ENCODE results near the gene KASH5. TPM values are rescaled to one million over a fixed set of nuclear protein-coding genes. Genes with fewer than 3 reads are reported as not detected.

The KASH5 gene, protein sequence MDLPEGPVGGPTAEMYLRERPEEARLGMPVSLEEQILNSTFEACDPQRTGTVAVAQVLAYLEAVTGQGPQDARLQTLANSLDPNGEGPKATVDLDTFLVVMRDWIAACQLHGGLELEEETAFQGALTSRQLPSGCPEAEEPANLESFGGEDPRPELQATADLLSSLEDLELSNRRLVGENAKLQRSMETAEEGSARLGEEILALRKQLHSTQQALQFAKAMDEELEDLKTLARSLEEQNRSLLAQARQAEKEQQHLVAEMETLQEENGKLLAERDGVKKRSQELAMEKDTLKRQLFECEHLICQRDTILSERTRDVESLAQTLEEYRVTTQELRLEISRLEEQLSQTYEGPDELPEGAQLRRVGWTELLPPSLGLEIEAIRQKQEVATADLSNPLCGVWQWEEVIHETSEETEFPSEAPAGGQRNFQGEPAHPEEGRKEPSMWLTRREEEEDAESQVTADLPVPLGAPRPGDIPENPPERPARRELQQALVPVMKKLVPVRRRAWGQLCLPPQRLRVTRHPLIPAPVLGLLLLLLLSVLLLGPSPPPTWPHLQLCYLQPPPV
- total RNA-seq (under 1 TPM; 0.23 to 0.69 TPM), polyA plus RNA-seq (not detected)

DNA sequence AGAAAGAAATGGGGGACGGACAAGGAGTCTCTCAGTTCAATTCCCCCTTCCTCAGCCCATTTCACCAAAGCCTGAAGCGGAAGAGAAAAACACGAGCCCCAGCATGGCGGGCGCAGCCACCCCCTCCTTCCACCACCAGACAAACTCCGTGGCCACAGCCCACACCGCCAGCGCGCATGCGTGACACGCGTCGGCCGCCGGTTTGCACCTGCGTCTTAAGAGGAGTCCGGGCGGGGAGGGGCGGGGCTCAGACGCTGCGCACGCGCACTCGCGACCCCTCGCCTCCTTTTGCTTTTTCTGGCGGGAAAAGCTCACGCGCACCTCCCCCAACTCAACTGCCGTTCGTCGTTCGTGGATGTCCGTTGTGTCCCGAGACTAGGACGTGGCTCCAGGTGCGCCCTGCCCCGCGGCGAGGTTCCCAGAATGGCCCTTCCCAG lies at the start of gene KASH5:
KASH5 (plus strand) TSS at position 314 of the 437 bp plus-strand sequence. CDS start 2,635 bp downstream, outside the sequence.
- Mint-ChIP-seq H3K27ac (peak within 1 kb of the TSS in 5 of 7 donors; percentile 25 to 83 (median 62)), H3K36me3 (peaks cover 0 to 1% of the 10 kb centered on the region in 2 donors), H3K4me1 (peaks cover 8 to 21% (median 11%) of the 10 kb centered on the region in 4 donors), H3K9me3 (peaks cover 0 to 1% (median 0%) of the 10 kb centered on the region in 8 donors), H3K27me3 (peaks cover 0 to 4% of the 10 kb centered on the region in 2 donors), H3K4me3 (peak within 1 kb of the TSS in 7 of 8 donors; percentile 4 to 71 (median 47))
- Histone ChIP-seq H3K36me3 (ENCODE audit: insufficient read depth, low read length) (no peaks in the 10 kb centered on the region), H3K4me3 (ENCODE audit: low read length in 2 of 2) (no peak within 1 kb of the TSS), H3K27ac (ENCODE audit: low read depth, low read length) (no peak within 1 kb of the TSS), H3K9me3 (ENCODE audit: control insufficient read depth in 1 of 2, low read length in 2 of 2) (no peaks in the 10 kb centered on the region), H3K27me3 (ENCODE audit: insufficient read depth, low read length) (no peaks in the 10 kb centered on the region), H3K4me1 (ENCODE audit: insufficient read depth, low read length) (peaks cover 21% of the 10 kb centered on the region)
- intact Hi-C loops (cut with micrococcal nuclease), result loop anchor here (1.0 to 2.0 kb wide), 2 partner anchors 25 to 292 kb away; partner anchors contain the start of genes DKKL1 and TEAD2
- DNase-seq, result peak; percentile 67 to 92 (median 82)
- ChIA-PET POLR2A (ENCODE audit: partially characterized antibody) (interaction anchor here (0.7 to 2.1 kb wide), 4 partner anchors 53 to 162 kb away, joined by 4 to 10 read pairs (median 5); partner anchors contain the start of genes CD37 and PIH1D1), CTCF (ENCODE audit: partially characterized antibody) (interaction anchor here (1.1 to 1.4 kb wide), 2 partner anchors 86 to 162 kb away, joined by 3 to 6 read pairs; partner anchors contain the start of gene FLT3LG)

DNA sequence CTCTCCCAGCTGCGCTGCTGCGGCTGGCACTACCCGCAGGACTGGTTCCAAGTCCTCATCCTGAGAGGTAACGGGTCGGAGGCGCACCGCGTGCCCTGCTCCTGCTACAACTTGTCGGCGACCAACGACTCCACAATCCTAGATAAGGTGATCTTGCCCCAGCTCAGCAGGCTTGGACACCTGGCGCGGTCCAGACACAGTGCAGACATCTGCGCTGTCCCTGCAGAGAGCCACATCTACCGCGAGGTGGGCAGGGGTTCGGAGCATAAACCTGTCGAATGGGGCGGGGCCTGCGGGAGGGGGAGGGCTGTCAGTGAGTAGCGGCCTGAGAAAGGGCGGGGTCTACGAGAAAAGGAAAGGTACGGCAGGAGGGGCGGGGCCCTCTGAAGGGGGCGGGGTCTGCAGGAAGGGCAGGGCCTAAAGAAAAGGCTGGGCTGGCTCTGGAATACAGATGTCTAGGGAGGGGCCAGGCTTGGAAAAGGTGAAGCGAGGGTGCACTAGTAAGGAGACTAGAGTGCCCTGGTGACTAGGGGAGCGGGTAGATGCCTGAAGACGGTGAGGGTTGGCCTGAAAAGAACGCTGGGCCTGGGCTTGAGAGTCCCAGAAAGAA lies 49.3 kb upstream of the KASH5 start:
- Mint-ChIP-seq H3K27me3 (no peaks in the 10 kb centered on the region), H3K27ac (peak overlapping the region in 3 of 7 donors; percentile 19 to 44 (median 39)), H3K4me1 (peaks cover 34 to 59% (median 42%) of the 10 kb centered on the region in 4 donors), H3K4me3 (peak overlapping the region in 3 of 8 donors; percentile 20 to 35 (median 30)), H3K9me3 (no peaks in the 10 kb centered on the region), H3K36me3 (peaks cover 33 to 48% of the 10 kb centered on the region in 2 donors)
- H3K4me1 ChIP-seq (ENCODE audit: insufficient read depth, low read length), result peaks cover 47% of the 10 kb centered on the region
- no peak for DNase-seq
- H3K27ac ChIP-seq (ENCODE audit: low read depth, low read length), result no peak overlapping the region
- H3K27me3 ChIP-seq (ENCODE audit: insufficient read depth, low read length), result no peaks in the 10 kb centered on the region
- POLR2A ChIA-PET (ENCODE audit: partially characterized antibody), result no interaction called here
- intact Hi-C loops (cut with micrococcal nuclease), result no loop called here
- CTCF ChIA-PET (ENCODE audit: partially characterized antibody), result no interaction called here
- H3K9me3 ChIP-seq (ENCODE audit: control insufficient read depth in 1 of 2, low read length in 2 of 2), result no peaks in the 10 kb centered on the region
- no peak overlapping the region for H3K4me3 ChIP-seq (ENCODE audit: low read length in 2 of 2)
- H3K36me3 ChIP-seq (ENCODE audit: insufficient read depth, low read length), result peaks cover 7% of the 10 kb centered on the region

DNA sequence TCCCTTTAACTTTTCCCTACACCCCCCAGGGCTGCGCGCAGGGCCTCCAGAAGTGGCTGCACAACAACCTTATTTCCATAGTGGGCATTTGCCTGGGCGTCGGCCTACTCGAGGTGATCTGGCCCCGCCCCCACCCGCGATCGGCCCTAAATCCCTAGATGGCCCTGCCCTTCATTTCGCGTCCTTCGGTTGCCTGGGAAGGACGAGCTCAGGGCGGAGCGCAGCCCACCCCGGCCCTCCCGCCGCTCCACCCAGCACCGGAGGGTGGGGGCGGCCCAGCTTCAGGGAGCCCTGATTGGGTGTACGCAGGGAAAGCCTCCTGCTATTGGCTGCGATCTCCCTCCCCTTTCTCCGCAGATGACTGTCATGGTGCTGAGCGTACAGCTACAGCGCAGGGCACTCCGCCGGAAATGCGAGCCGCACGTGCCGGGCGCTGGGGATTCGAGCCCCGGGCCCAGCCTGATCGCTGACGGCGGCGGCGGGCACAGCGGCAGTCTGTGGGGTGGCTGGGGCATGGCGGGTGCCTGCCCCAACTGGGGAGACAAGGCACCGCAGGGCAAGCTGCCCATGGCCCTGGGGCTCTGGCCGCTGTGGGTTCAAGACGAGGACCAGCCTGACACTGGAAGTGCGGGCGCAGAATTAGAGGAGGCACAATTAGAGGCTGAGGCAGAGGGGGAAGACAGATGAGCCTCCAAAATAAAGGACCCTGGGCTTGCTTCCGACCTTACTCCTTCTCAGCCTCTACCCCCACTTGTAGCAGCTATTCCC lies 48.6 kb upstream of the KASH5 start:
- Histone ChIP-seq H3K9me3 (ENCODE audit: control insufficient read depth in 1 of 2, low read length in 2 of 2) (no peaks in the 10 kb centered on the region), H3K4me1 (ENCODE audit: insufficient read depth, low read length) (peaks cover 40% of the 10 kb centered on the region), H3K27ac (ENCODE audit: low read depth, low read length) (no peak overlapping the region), H3K36me3 (ENCODE audit: insufficient read depth, low read length) (peaks cover 7% of the 10 kb centered on the region), H3K4me3 (ENCODE audit: low read length in 2 of 2) (no peak overlapping the region), H3K27me3 (ENCODE audit: insufficient read depth, low read length) (no peaks in the 10 kb centered on the region)
- H3K4me3 Mint-ChIP-seq, result no peak overlapping the region
- peak overlapping the region in 2 of 7 donors; percentile 41 to 44 for H3K27ac Mint-ChIP-seq
- H3K27me3 Mint-ChIP-seq, result no peaks in the 10 kb centered on the region
- intact Hi-C loops (cut with micrococcal nuclease), result no loop called here
- no peak for DNase-seq
- H3K9me3 Mint-ChIP-seq, result no peaks in the 10 kb centered on the region
- ChIA-PET POLR2A (ENCODE audit: partially characterized antibody) (no interaction called here), CTCF (ENCODE audit: partially characterized antibody) (no interaction called here)
- H3K4me1 Mint-ChIP-seq, result peaks cover 28 to 53% (median 36%) of the 10 kb centered on the region in 4 donors
- H3K36me3 Mint-ChIP-seq, result peaks cover 33 to 44% of the 10 kb centered on the region in 2 donors

DNA sequence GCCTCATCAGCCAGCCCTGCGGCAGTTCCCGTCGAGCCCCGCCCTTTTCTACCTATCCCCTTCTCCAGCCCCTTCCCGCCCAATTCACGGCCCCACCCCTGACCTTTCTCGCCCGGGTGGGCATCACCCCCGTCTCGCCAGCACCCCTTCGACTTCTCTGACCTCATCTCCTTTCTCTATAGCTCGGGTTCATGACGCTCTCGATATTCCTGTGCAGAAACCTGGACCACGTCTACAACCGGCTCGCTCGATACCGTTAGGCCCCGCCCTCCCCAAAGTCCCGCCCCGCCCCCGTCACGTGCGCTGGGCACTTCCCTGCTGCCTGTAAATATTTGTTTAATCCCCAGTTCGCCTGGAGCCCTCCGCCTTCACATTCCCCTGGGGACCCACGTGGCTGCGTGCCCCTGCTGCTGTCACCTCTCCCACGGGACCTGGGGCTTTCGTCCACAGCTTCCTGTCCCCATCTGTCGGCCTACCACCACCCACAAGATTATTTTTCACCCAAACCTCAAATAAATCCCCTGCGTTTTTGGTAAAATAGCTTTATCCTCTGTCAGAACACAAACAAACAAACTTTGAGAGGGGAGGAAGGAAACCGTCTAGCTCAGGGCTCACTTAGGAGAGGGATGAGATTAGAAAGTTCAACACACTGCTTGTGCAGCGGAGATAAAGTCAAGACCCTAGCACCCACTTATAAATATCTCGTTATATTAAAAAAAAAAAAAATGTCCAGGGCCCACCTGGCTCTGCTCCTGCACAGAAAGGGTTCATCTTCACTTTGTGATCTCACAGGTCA lies 47.8 kb upstream of the KASH5 start:
- H3K4me1 Mint-ChIP-seq, result peaks cover 30 to 50% (median 35%) of the 10 kb centered on the region in 4 donors
- H3K27ac ChIP-seq (ENCODE audit: low read depth, low read length), result no peak overlapping the region
- H3K4me3 Mint-ChIP-seq, result peak overlapping the region in 1 of 8 donors; percentile 23
- no peaks in the 10 kb centered on the region for H3K27me3 ChIP-seq (ENCODE audit: insufficient read depth, low read length)
- intact Hi-C loops (cut with micrococcal nuclease), result no loop called here
- ChIA-PET CTCF (ENCODE audit: partially characterized antibody) (no interaction called here), POLR2A (ENCODE audit: partially characterized antibody) (interaction anchor here (0.6 kb wide), 1 partner anchor 27 kb away, joined by 3 read pairs; no protein-coding TSS in a partner anchor)
- no peaks in the 10 kb centered on the region for H3K9me3 Mint-ChIP-seq
- H3K36me3 ChIP-seq (ENCODE audit: insufficient read depth, low read length), result peaks cover 7% of the 10 kb centered on the region
- no peaks in the 10 kb centered on the region for H3K9me3 ChIP-seq (ENCODE audit: control insufficient read depth in 1 of 2, low read length in 2 of 2)
- H3K27me3 Mint-ChIP-seq, result no peaks in the 10 kb centered on the region
- H3K4me3 ChIP-seq (ENCODE audit: low read length in 2 of 2), result no peak overlapping the region
- no peak for DNase-seq
- H3K36me3 Mint-ChIP-seq, result peaks cover 33 to 43% of the 10 kb centered on the region in 2 donors
- H3K4me1 ChIP-seq (ENCODE audit: insufficient read depth, low read length), result peaks cover 33% of the 10 kb centered on the region
- peak overlapping the region in 6 of 7 donors; percentile 3 to 81 (median 70) for H3K27ac Mint-ChIP-seq

DNA sequence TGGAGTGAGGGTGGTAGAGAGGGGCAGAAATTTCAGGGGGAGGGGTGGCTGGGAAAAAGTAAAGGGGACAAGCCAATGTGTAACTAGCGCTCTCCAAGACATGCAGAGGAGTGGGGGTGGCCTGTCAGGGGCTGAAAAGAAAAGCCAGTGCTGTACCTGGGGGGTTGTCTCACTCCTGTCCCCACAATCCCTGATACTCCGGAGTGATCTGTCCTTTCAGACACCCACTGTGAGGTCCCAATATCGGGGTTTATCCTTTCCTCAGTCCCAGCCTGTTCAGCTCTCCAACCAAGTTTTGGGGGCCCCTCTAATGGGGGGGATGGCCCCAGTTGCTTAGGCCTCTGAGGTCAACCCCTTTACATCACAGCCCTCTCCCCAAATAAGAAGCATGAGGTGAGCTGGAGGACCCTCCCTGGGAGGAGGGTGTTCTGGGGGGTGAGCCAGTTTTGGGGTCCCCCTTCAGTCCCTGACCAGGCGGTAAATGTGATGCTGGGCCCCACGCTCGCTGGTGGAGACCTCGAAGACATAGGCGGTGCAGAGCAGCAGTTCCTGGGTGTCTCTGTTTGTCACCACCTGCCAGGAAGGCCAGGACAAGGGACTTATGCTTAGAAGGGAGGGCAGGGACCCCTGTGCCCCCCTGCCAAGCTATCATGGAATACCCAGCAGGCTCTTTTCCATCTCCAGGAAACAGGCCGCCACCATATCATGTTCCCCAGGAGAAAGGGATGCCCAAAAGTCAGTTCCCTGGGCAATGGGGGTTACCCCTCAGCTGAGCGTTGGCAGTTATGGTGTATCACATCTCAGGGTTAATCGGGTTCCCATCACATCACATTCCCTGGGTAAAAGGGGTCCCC lies 47.0 kb upstream of the KASH5 start:
- Mint-ChIP-seq H3K9me3 (peaks cover 0 to 2% (median 0%) of the 10 kb centered on the region in 8 donors), H3K36me3 (peaks cover 30 to 36% of the 10 kb centered on the region in 2 donors), H3K4me1 (peaks cover 25 to 42% (median 28%) of the 10 kb centered on the region in 4 donors), H3K27me3 (no peaks in the 10 kb centered on the region), H3K27ac (peak overlapping the region in 3 of 7 donors; percentile 19 to 61 (median 58)), H3K4me3 (no peak overlapping the region)
- H3K4me1 ChIP-seq (ENCODE audit: insufficient read depth, low read length), result peaks cover 28% of the 10 kb centered on the region
- H3K4me3 ChIP-seq (ENCODE audit: low read length in 2 of 2), result no peak overlapping the region
- intact Hi-C loops (cut with micrococcal nuclease), result no loop called here
- no peaks in the 10 kb centered on the region for H3K27me3 ChIP-seq (ENCODE audit: insufficient read depth, low read length)
- no peaks in the 10 kb centered on the region for H3K9me3 ChIP-seq (ENCODE audit: control insufficient read depth in 1 of 2, low read length in 2 of 2)
- peaks cover 7% of the 10 kb centered on the region for H3K36me3 ChIP-seq (ENCODE audit: insufficient read depth, low read length)
- ChIA-PET POLR2A (ENCODE audit: partially characterized antibody) (no interaction called here), CTCF (ENCODE audit: partially characterized antibody) (no interaction called here)
- no peak for DNase-seq
- H3K27ac ChIP-seq (ENCODE audit: low read depth, low read length), result no peak overlapping the region

Measured in CD4-positive, alpha-beta memory T cell (primary cell).